Neural progenitor cell (in vitro differentiated cells): ENCODE results near the gene KRT76.

Experiments
- CTCF ChIP-seq: fragments of 200-600 bp; sonication (generic); IDR thresholded peaks from 2 replicates; pipeline ENCODE4 v1.5.1; 2017; ENCODE audit warnings: antibody characterized with exemption, mild to moderate bottlenecking
- EZH2 ChIP-seq: fragments of 200-600 bp; sonication (generic); IDR thresholded peaks from 2 replicates; pipeline ENCODE4 v1.6.1; 2017; ENCODE audit warnings: antibody characterized with exemption, mild to moderate bottlenecking, moderate library complexity
- EZH2phosphoT487 ChIP-seq: fragments of 200-600 bp; sonication (generic); IDR thresholded peaks from 2 replicates; pipeline ENCODE4 v1.6.1; 2017; ENCODE audit warnings: antibody characterized with exemption

- TF ChIP-seq CTCF (no peak), EZH2 (no peak), EZH2phosphoT487 (no peak)
Observed at GRCh38 chr12:52730383-52730782, 46.8 kb downstream of the KRT76 start.
